Measurements from ENCODE around the gene DOCK10. TPM values are rescaled to one million over a fixed set of nuclear protein-coding genes. Genes with fewer than 3 reads are reported as not detected.

The DOCK10 gene
- total and polyA plus RNA-seq, 2 donors (not counting 1 experiment from before 2014, with no cell fraction given) = 20.8 to 26.3 TPM

DNA sequence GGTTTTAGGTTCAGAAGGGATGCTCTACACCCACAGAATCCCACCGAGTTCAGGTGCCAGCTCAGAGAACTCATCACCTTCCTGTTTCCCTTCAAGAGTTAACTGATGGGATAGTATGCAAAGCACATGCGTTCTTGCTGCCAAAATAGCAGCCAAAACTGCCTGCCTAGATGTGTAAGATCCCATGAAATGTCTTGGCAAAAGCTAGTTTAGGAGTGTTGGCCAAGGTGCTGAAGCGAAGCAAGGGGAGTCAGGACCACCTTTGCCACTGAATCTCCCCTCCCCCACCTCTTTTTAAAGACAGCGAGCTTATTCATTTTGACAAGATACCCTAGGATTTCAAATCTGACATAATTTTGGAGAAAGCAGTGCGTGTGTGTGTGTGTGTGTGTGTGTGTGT lies 2.1 kb downstream of the DOCK10 start:
- peak in 1 of 2 donors; percentile 25 for DNase-seq (ENCODE audit: low read depth in 2 of 2)
- H4K20me1 ChIP-seq (ENCODE audit: control insufficient read depth, extremely low read depth, insufficient read depth, low read length) = no peaks in the 10 kb centered on the region
- no peak overlapping the region for H3K27ac ChIP-seq (ENCODE audit: insufficient read depth, low read length)
- no peaks in the 10 kb centered on the region for H3K27me3 ChIP-seq (ENCODE audit: control insufficient read depth, insufficient read depth, low read length)
- H3K36me3 ChIP-seq (ENCODE audit: control insufficient read depth, insufficient read depth, low read length) = no peaks in the 10 kb centered on the region
- no peaks in the 10 kb centered on the region for H3K9me3 ChIP-seq (ENCODE audit: control insufficient read depth, insufficient read depth, low read depth, low read length)
- H3K79me2 ChIP-seq (ENCODE audit: control insufficient read depth, insufficient read depth, low read length) = peaks cover 49% of the 10 kb centered on the region
- peaks cover 8% of the 10 kb centered on the region for H3K4me1 ChIP-seq (ENCODE audit: control insufficient read depth, extremely low read depth, insufficient read depth, low read length)
- TF ChIP-seq EZH2 (IDR thresholded peaks at IDR 0.05; ENCODE audit: low read length, missing control alignments) = no peak
- TF ChIP-seq, protein P1, sequence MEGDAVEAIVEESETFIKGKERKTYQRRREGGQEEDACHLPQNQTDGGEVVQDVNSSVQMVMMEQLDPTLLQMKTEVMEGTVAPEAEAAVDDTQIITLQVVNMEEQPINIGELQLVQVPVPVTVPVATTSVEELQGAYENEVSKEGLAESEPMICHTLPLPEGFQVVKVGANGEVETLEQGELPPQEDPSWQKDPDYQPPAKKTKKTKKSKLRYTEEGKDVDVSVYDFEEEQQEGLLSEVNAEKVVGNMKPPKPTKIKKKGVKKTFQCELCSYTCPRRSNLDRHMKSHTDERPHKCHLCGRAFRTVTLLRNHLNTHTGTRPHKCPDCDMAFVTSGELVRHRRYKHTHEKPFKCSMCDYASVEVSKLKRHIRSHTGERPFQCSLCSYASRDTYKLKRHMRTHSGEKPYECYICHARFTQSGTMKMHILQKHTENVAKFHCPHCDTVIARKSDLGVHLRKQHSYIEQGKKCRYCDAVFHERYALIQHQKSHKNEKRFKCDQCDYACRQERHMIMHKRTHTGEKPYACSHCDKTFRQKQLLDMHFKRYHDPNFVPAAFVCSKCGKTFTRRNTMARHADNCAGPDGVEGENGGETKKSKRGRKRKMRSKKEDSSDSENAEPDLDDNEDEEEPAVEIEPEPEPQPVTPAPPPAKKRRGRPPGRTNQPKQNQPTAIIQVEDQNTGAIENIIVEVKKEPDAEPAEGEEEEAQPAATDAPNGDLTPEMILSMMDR (conservative IDR thresholded peaks at IDR 0.05 in 1 of 2, IDR thresholded peaks at IDR 0.05 in 1 of 2; ENCODE audit: low read depth in 1 of 2, low read length in 2 of 2) = no peak
- no peak overlapping the region for H2AFZ ChIP-seq (ENCODE audit: low read length)
- no peak overlapping the region for H3K9ac ChIP-seq (ENCODE audit: insufficient read depth, low read length)
- peak overlapping the region; percentile 95 for H3K4me2 ChIP-seq (ENCODE audit: extremely low read depth, insufficient read depth, low read length)
- peak overlapping the region in 1 of 4 experiments; percentile 76 for H3K4me3 ChIP-seq (replicated peaks in 1 of 4; ENCODE audit: control extremely low read depth in 1 of 4, insufficient read depth in 1 of 4, low read depth in 3 of 4, low read length in 4 of 4)

DNA sequence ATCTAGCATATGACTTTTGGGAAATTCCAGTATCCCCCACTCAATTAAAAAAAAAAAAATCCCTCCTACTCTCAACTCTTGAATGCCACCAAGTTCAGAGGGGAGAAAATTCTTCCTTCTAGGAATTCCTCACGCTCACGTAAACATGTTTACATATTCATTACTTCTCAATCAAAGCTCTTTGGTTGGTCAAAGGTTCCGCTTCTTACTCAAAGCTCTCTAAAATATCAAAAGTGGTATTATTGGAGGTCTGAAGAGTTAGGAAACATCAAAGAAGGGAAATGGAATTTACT lies 4.1 kb downstream of the DOCK10 start:
- Histone ChIP-seq H3K79me2 (ENCODE audit: control insufficient read depth, insufficient read depth, low read length) (peaks cover 59% of the 10 kb centered on the region), H3K36me3 (ENCODE audit: control insufficient read depth, insufficient read depth, low read length) (no peaks in the 10 kb centered on the region)
- TF ChIP-seq, protein P1 (conservative IDR thresholded peaks at IDR 0.05 in 1 of 2, IDR thresholded peaks at IDR 0.05 in 1 of 2; ENCODE audit: low read depth in 1 of 2, low read length in 2 of 2) = no peak
- TF ChIP-seq EZH2 (IDR thresholded peaks at IDR 0.05; ENCODE audit: low read length, missing control alignments) = no peak

DNA sequence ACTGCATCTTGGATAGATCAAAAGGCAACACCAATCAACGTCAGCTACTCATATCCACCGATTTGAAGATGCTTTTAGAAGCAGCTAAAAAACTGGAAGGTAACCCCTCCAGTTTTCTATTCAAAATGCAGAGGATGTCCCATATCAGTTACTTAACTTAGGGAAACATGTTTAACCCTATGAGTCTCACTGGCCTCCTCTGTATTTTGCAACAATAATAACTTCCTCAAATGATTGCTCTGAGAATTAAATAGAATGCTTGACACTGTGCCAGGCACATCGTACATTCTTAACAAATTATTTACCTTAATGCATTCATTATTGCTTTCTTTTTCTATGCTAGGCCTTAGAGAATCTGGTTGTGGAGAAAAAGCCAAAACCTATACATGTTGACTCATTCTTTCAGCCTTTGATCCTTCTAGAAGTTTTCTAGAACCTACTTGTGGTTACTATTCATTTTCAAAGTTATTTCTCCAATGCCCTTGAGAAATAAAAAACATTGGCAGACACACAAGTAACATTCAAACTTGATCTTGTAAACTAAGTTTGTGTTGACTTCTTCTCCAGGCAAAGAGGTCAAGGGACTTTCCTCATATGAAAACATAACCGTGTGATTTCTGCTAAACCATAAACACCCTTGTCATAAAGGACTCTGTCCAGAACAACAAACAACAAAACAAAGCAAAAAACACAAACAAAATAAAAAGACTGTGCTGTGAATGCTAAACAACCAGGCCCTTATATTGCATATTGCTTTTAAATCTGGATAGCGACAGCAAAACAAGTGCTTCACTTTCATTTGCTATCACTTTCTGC lies 4.6 kb downstream of the DOCK10 start:
- H3K36me3 ChIP-seq (ENCODE audit: control insufficient read depth, insufficient read depth, low read length) = no peaks in the 10 kb centered on the region
- peaks cover 56% of the 10 kb centered on the region for H3K79me2 ChIP-seq (ENCODE audit: control insufficient read depth, insufficient read depth, low read length)
- no peak overlapping the region for H3K9ac ChIP-seq (ENCODE audit: insufficient read depth, low read length)
- no peaks in the 10 kb centered on the region for H3K9me3 ChIP-seq (ENCODE audit: control insufficient read depth, insufficient read depth, low read depth, low read length)
- H3K4me2 ChIP-seq (ENCODE audit: extremely low read depth, insufficient read depth, low read length) = no peak overlapping the region
- no peaks in the 10 kb centered on the region for H4K20me1 ChIP-seq (ENCODE audit: control insufficient read depth, extremely low read depth, insufficient read depth, low read length)
- TF ChIP-seq EZH2 (IDR thresholded peaks at IDR 0.05; ENCODE audit: low read length, missing control alignments) = no peak
- TF ChIP-seq, protein P1 (conservative IDR thresholded peaks at IDR 0.05 in 1 of 2, IDR thresholded peaks at IDR 0.05 in 1 of 2; ENCODE audit: low read depth in 1 of 2, low read length in 2 of 2) = no peak
- H3K4me1 ChIP-seq (ENCODE audit: control insufficient read depth, extremely low read depth, insufficient read depth, low read length) = peaks cover 4% of the 10 kb centered on the region
- peak; percentile 17 to 37 for DNase-seq (ENCODE audit: low read depth in 2 of 2)
- no peak overlapping the region for H2AFZ ChIP-seq (ENCODE audit: low read length)
- H3K27ac ChIP-seq (ENCODE audit: insufficient read depth, low read length) = no peak overlapping the region
- H3K27me3 ChIP-seq (ENCODE audit: control insufficient read depth, insufficient read depth, low read length) = no peaks in the 10 kb centered on the region
- H3K4me3 ChIP-seq (replicated peaks in 1 of 4; ENCODE audit: control extremely low read depth in 1 of 4, insufficient read depth in 1 of 4, low read depth in 3 of 4, low read length in 4 of 4) = no peak overlapping the region

More for the DNA sequence above, 4.1 kb downstream of the DOCK10 start:
- H4K20me1 ChIP-seq (ENCODE audit: control insufficient read depth, extremely low read depth, insufficient read depth, low read length) = no peaks in the 10 kb centered on the region
- H3K9me3 ChIP-seq (ENCODE audit: control insufficient read depth, insufficient read depth, low read depth, low read length) = no peaks in the 10 kb centered on the region
- H3K4me1 ChIP-seq (ENCODE audit: control insufficient read depth, extremely low read depth, insufficient read depth, low read length) = peaks cover 8% of the 10 kb centered on the region
- no peak overlapping the region for H3K4me3 ChIP-seq (replicated peaks in 1 of 4; ENCODE audit: control extremely low read depth in 1 of 4, insufficient read depth in 1 of 4, low read depth in 3 of 4, low read length in 4 of 4)
- no peak for DNase-seq (ENCODE audit: low read depth in 2 of 2)
- no peak overlapping the region for H2AFZ ChIP-seq (ENCODE audit: low read length)
- no peaks in the 10 kb centered on the region for H3K27me3 ChIP-seq (ENCODE audit: control insufficient read depth, insufficient read depth, low read length)
- H3K27ac ChIP-seq (ENCODE audit: insufficient read depth, low read length) = no peak overlapping the region
- H3K9ac ChIP-seq (ENCODE audit: insufficient read depth, low read length) = no peak overlapping the region
- H3K4me2 ChIP-seq (ENCODE audit: extremely low read depth, insufficient read depth, low read length) = no peak overlapping the region
